ENCODE results near the gene ZNF791.

GRCh38 chr19:12646551-12646950, 35.8 kb downstream of the ZNF791 start:
- no peak for TF ChIP-seq CTCF (IDR thresholded peaks at IDR 0.05; ENCODE audit: poor library complexity, severe bottlenecking)
- no peak for TF ChIP-seq RAD21 (conservative IDR thresholded peaks at IDR 0.05)

Measured in neural cell (in vitro differentiated cells).